Stimulated activated CD4-positive, alpha-beta T cell treated with anti-CD3 and anti-CD28 coated beads, TNF-alpha, amount 100 ng/mL, for 1 hour (primary cell): ENCODE results near the gene PELI2.
A peak's percentile ranks its signal among the peaks of the same experiment; 100 is the strongest.

Source experiments
- DNase-seq, 3 donors: peaks; one replicate each; pipeline ENCODE4 v3.0.0-alpha.2; 2020; ENCODE audit warnings: low read depth in 3 of 3, low spot score in 1 of 3

PELI2 gene

GRCh38 chr14:56117765-56118610 is at the start of gene PELI2:
PELI2 (plus strand) TSS chr14:56118411; CDS start chr14:56118661, 250 bp downstream.
- peak; percentile 54 to 66 (median 62) for DNase-seq

GRCh38 chr14:56073799-56074198 is 44.4 kb upstream of the PELI2 start:
- DNase-seq = no peak

- DNase-seq = no peak
Observed at GRCh38 chr14:56075301-56075700, 42.9 kb upstream of the PELI2 start.

- DNase-seq = no peak
Observed at GRCh38 chr14:56081139-56081538, 37.1 kb upstream of the PELI2 start.

GRCh38 chr14:56082880-56083279 is 35.3 kb upstream of the PELI2 start:
- DNase-seq = no peak

- no peak for DNase-seq
Observed at GRCh38 chr14:56085471-56085870, 32.7 kb upstream of the PELI2 start.

- DNase-seq = no peak
Observed at GRCh38 chr14:56087671-56088471, 30.3 kb upstream of the PELI2 start.

GRCh38 chr14:56088941-56089340 is 29.3 kb upstream of the PELI2 start:
- DNase-seq = no peak

GRCh38 chr14:56092763-56093162 is 25.4 kb upstream of the PELI2 start:
- DNase-seq = no peak

GRCh38 chr14:56094076-56094475 is 24.1 kb upstream of the PELI2 start:
- DNase-seq = no peak

- no peak for DNase-seq
Observed at GRCh38 chr14:56098021-56098420, 20.2 kb upstream of the PELI2 start.

- no peak for DNase-seq
Observed at GRCh38 chr14:56099081-56099797, 19.0 kb upstream of the PELI2 start.

- no peak for DNase-seq
Observed at GRCh38 chr14:56100556-56100955, 17.7 kb upstream of the PELI2 start.

- DNase-seq = no peak
Observed at GRCh38 chr14:56102941-56103340, 15.3 kb upstream of the PELI2 start.

- DNase-seq = no peak
Observed at GRCh38 chr14:56107615-56108014, 10.6 kb upstream of the PELI2 start.

- DNase-seq = no peak
Observed at GRCh38 chr14:56108057-56108456, 10.2 kb upstream of the PELI2 start.

- DNase-seq = no peak
Observed at GRCh38 chr14:56112781-56113180, 5.4 kb upstream of the PELI2 start.

- no peak for DNase-seq
Observed at GRCh38 chr14:56115334-56115870, 2.8 kb upstream of the PELI2 start.

- DNase-seq = no peak
Observed at GRCh38 chr14:56115976-56116893, 2.0 kb upstream of the PELI2 start.

- peak in 1 of 3 donors; percentile 19 for DNase-seq
Observed at GRCh38 chr14:56118611-56119181, 485 bp downstream of the PELI2 start.
